Upper lobe of left lung (tissue), 4 donors: ENCODE data around the gene HBZ.
"Not testable (repeated sequence)": the region's sequence is repeated elsewhere in the genome, so short reads cannot be mapped to it uniquely, and the experiment has no call there.

ENCODE experiments used
- CTCF ChIP-seq, 6 experiments: fragments of 450-650 bp in 4 of 6; fragments of 200-600 bp in 2 of 6; sonication (generic) in 2 of 6; IDR thresholded peaks; one replicate each; pipeline ENCODE4 v1.5.1; 2016 to 2019; ENCODE audit warnings: antibody characterized with exemption in 6 of 6
- EP300 ChIP-seq, 4 donors: sonication (generic); formaldehyde crosslinking; IDR thresholded peaks; one replicate each; pipeline ENCODE4 v1.5.1; 2017; ENCODE audit warnings: antibody characterized with exemption in 4 of 4, control low read depth in 2 of 4
- POLR2A ChIP-seq, 4 donors: fragments of 450-650 bp; IDR thresholded peaks; one replicate each; pipeline ENCODE4 v1.5.1; 2016 to 2017; ENCODE audit warnings: antibody characterized with exemption in 4 of 4, mild to moderate bottlenecking in 2 of 4
- POLR2AphosphoS5 ChIP-seq, 2 donors: sonication (generic); formaldehyde crosslinking; IDR thresholded peaks; one replicate each; pipeline ENCODE4 v1.5.1; 2017; ENCODE audit warnings: antibody characterized with exemption in 2 of 2

GRCh38 chr16:123558-124350 lies 28.7 kb upstream of the HBZ start:
- TF ChIP-seq CTCF, POLR2A, POLR2AphosphoS5, EP300 (IDR thresholded peaks at IDR 0.05): not testable (repeated sequence)
